Lower leg skin (tissue), 4 donors: ENCODE results near the gene SDK1. TPM values are rescaled to one million over a fixed set of nuclear protein-coding genes. Genes with fewer than 3 reads are reported as not detected.

ENCODE experiments used
- DNase-seq, 2 donors: peaks; one replicate each; pipeline ENCODE4 v3.0.0-alpha.2; 2019; ENCODE audit warnings: low spot score in 2 of 2
- H3K4me3 ChIP-seq: fragments of 200-600 bp; sonication (generic); 2 replicates; pipeline ENCODE4 v1.5.1; 2017; ENCODE audit warnings: mild to moderate bottlenecking, low read depth; ENCODE audit not compliant: poor library complexity, severe bottlenecking
- CTCF ChIP-seq, 3 donors: fragments of 450-650 bp; IDR thresholded peaks; one replicate each; pipeline ENCODE4 v1.5.1; 2016; ENCODE audit warnings: antibody characterized with exemption in 3 of 3, mild to moderate bottlenecking in 3 of 3, moderate library complexity in 2 of 3
- POLR2A ChIP-seq, 2 donors: fragments of 450-650 bp; IDR thresholded peaks; one replicate each; pipeline ENCODE4 v1.6.1; 2016 to 2017; ENCODE audit warnings: antibody characterized with exemption in 2 of 2, mild to moderate bottlenecking in 1 of 2, moderate library complexity in 1 of 2
- WGBS, 2 donors: methylation state at CpG; one replicate each; pipeline ENCODE4 v1.1.5; 2018; 5-methylcytosine and 5-hydroxymethylcytosine counted together
- intact Hi-C: fragments of 100-400 bp; cut with DNase I; formaldehyde crosslinking; loops from one replicate; pipeline ENCODE4 v1.15.0; 2023; ENCODE audit warnings: low total_unique reads
- total RNA-seq, 4 donors: library from RNA; depleted of rRNA; stranded (reverse); fragments of >200 nt; gene quantifications; one replicate each; pipeline ENCODE4 v1.1.0, GENCODE V29; 2016

The SDK1 gene
- total RNA-seq, 4 donors from 2014 or later, result 1.9 to 7.2 (median 5.1) TPM

GRCh38 chr7:3280445-3280844, 20.6 kb upstream of the SDK1 start:
- intact Hi-C loops, result no loop called here
- H3K4me3 ChIP-seq, result no peak overlapping the region
- WGBS, 2 donors, result 62 to 65% methylated on average over 3 of the region's 3 CpGs
- no peak for TF ChIP-seq CTCF (IDR thresholded peaks at IDR 0.05)
- TF ChIP-seq POLR2A (IDR thresholded peaks at IDR 0.05), result no peak
- DNase-seq, result no peak

GRCh38 chr7:3280946-3281656, 20.0 kb upstream of the SDK1 start:
- intact Hi-C loops, result no loop called here
- TF ChIP-seq POLR2A (IDR thresholded peaks at IDR 0.05) (no peak), CTCF (IDR thresholded peaks at IDR 0.05) (no peak)

GRCh38 chr7:3282457-3282856, 18.6 kb upstream of the SDK1 start:
- intact Hi-C loops, result no loop called here
- peak in 1 of 2 donors; percentile 41 for DNase-seq
- 51 to 61% methylated on average over 7 of the region's 7 CpGs for WGBS, 2 donors

More at GRCh38 chr7:3280946-3281656, 20.0 kb upstream of the SDK1 start:
- 83% methylated on average over 10 of the region's 10 CpGs for WGBS, 2 donors
- DNase-seq, result no peak
- no peak overlapping the region for H3K4me3 ChIP-seq

GRCh38 chr7:3283130-3283704, 17.8 kb upstream of the SDK1 start:
- 74 to 75% methylated on average over 5 of the region's 5 CpGs for WGBS, 2 donors
- no peak overlapping the region for H3K4me3 ChIP-seq
- intact Hi-C loops, result no loop called here
- DNase-seq, result no peak
- no peak for TF ChIP-seq POLR2A (IDR thresholded peaks at IDR 0.05)
- TF ChIP-seq CTCF (IDR thresholded peaks at IDR 0.05), result no peak

More at GRCh38 chr7:3282457-3282856, 18.6 kb upstream of the SDK1 start:
- TF ChIP-seq POLR2A (IDR thresholded peaks at IDR 0.05) (no peak), CTCF (IDR thresholded peaks at IDR 0.05) (no peak)
- no peak overlapping the region for H3K4me3 ChIP-seq

GRCh38 chr7:3285652-3286051, 15.4 kb upstream of the SDK1 start:
- 83 to 89% methylated on average over 10 of the region's 10 CpGs for WGBS, 2 donors

More at GRCh38 chr7:3285652-3286051, 15.4 kb upstream of the SDK1 start:
- no peak overlapping the region for H3K4me3 ChIP-seq
- TF ChIP-seq CTCF (IDR thresholded peaks at IDR 0.05) (no peak), POLR2A (IDR thresholded peaks at IDR 0.05) (no peak)
- no peak for DNase-seq
- intact Hi-C loops, result no loop called here
